ENCODE data around the gene TMPRSS4. TPM values are rescaled to one million over a fixed set of nuclear protein-coding genes. Genes with fewer than 3 reads are reported as not detected.

The TMPRSS4 gene
- total and polyA plus RNA-seq, 2 of the 4 experiments (the other 2 are of a cell fraction), result not detected

GRCh38 chr11:118098996-118099837, 22.3 kb downstream of the TMPRSS4 start:
- Histone ChIP-seq H4K5ac (ENCODE audit: low read depth, low read length) (no peak overlapping the region), H2AK9ac (replicated peaks; ENCODE audit: low read depth, low read length, poor library complexity) (no peak overlapping the region), H3K4me1 (ENCODE audit: control insufficient read depth, insufficient read depth, low read length) (no peaks in the 10 kb centered on the region), H3K9ac (ENCODE audit: low read depth, low read length) (no peak overlapping the region), H3K4ac (ENCODE audit: low read depth, low read length) (no peak overlapping the region), H3K27ac (ENCODE audit: insufficient read depth, low read length) (no peak overlapping the region), H3K4me3 (ENCODE audit: insufficient read depth, low read depth, low read length) (no peak overlapping the region), H2BK5ac (ENCODE audit: low read depth, low read length, poor library complexity, severe bottlenecking) (no peak overlapping the region), H2BK120ac (ENCODE audit: low read depth, low read length) (no peak overlapping the region), H2BK20ac (ENCODE audit: low read depth, low read length) (no peak overlapping the region), H3K56ac (ENCODE audit: extremely low read depth, insufficient read depth, low read length) (no peak overlapping the region), H3K9me1 (ENCODE audit: insufficient read depth, low read length) (no peaks in the 10 kb centered on the region), H4K91ac (ENCODE audit: insufficient read depth, low read depth, low read length) (no peak overlapping the region), H3K4me2 (ENCODE audit: low read depth, low read length) (no peak overlapping the region), H3K36me3 (ENCODE audit: control insufficient read depth, insufficient read depth, low read length) (no peaks in the 10 kb centered on the region), H2BK15ac (ENCODE audit: low read depth, low read length) (no peak overlapping the region), H3K27me3 (ENCODE audit: control insufficient read depth, insufficient read depth, low read length) (peaks cover 7% of the 10 kb centered on the region; the same call in 1 of the 2 replicates), H2AK5ac (ENCODE audit: low read depth, low read length) (no peak overlapping the region), H3K23ac (ENCODE audit: low read depth, low read length) (no peak overlapping the region), H3K79me1 (ENCODE audit: low read depth in 1 of 2, low read length in 2 of 2) (no peaks in the 10 kb centered on the region), H4K8ac (ENCODE audit: low read depth in 2 of 2, low read length in 2 of 2) (no peak overlapping the region), H3K14ac (replicated peaks; ENCODE audit: low read depth, low read length) (no peak overlapping the region), H2AFZ (replicated peaks; ENCODE audit: low read length, poor library complexity) (no peak overlapping the region), H4K20me1 (ENCODE audit: insufficient read depth, low read length) (no peaks in the 10 kb centered on the region), H3K9me3 (ENCODE audit: control insufficient read depth, insufficient read depth, low read length) (no peaks in the 10 kb centered on the region), H3K18ac (ENCODE audit: low read depth, low read length) (no peak overlapping the region)
- CTCF ChIA-PET, result no interaction called here
- in situ Hi-C loops (cut with MboI; ENCODE audit: low sequenced_read_pairs) (no loop called here), dilution Hi-C loops (cut with HindIII; ENCODE audit: low sequenced_read_pairs, unreplicated experiment) (no loop called here), intact Hi-C loops (cut with micrococcal nuclease) (no loop called here)
- 33% methylated on average over 3 of the region's 11 CpGs; no CpG with 5 or more reads in 1 of the 2 experiments for WGBS, 2 experiments (ENCODE audit: extremely low coverage in 2 of 2, insufficient read length in 1 of 2)
- POLR2A ChIA-PET (ENCODE audit: unreplicated experiment), result no interaction called here
- TF ChIP-seq, protein P1, sequence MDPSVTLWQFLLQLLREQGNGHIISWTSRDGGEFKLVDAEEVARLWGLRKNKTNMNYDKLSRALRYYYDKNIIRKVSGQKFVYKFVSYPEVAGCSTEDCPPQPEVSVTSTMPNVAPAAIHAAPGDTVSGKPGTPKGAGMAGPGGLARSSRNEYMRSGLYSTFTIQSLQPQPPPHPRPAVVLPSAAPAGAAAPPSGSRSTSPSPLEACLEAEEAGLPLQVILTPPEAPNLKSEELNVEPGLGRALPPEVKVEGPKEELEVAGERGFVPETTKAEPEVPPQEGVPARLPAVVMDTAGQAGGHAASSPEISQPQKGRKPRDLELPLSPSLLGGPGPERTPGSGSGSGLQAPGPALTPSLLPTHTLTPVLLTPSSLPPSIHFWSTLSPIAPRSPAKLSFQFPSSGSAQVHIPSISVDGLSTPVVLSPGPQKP (IDR thresholded peaks at IDR 0.05; ENCODE audit: borderline replicate concordance, low read depth, low read length), result no peak
- no peak for TF ChIP-seq RCOR1 (IDR thresholded peaks at IDR 0.05; ENCODE audit: insufficient replicate concordance, low read length)
- no peak for TF ChIP-seq NFE2L2 (IDR thresholded peaks at IDR 0.05; ENCODE audit: low read depth, low read length)
- no peak for TF ChIP-seq BHLHE40 (IDR thresholded peaks at IDR 0.05; ENCODE audit: low read depth, low read length)
- no peak for TF ChIP-seq CTCF (conservative IDR thresholded peaks at IDR 0.05; ENCODE audit: low read depth, low read length)
- TF ChIP-seq RAD21 (IDR thresholded peaks at IDR 0.05; ENCODE audit: low read length), result no peak
- no peak for TF ChIP-seq FOS (IDR thresholded peaks at IDR 0.05; ENCODE audit: low read depth, low read length)
- no peak for TF ChIP-seq SMC3 (IDR thresholded peaks at IDR 0.05; ENCODE audit: low read depth, low read length)
- no peak for TF ChIP-seq RFX5 (IDR thresholded peaks at IDR 0.05; ENCODE audit: low read depth, low read length)
- no peak for TF ChIP-seq MXI1 (IDR thresholded peaks at IDR 0.05; ENCODE audit: borderline replicate concordance, low read depth, low read length)
- no peak for TF ChIP-seq MAZ (IDR thresholded peaks at IDR 0.05; ENCODE audit: borderline replicate concordance, low read depth, low read length)
- TF ChIP-seq POLR2A (IDR thresholded peaks at IDR 0.05; ENCODE audit: low read depth, low read length), result no peak
- no peak for TF ChIP-seq CHD1 (IDR thresholded peaks at IDR 0.05; ENCODE audit: low read depth, low read length)
- no peak for TF ChIP-seq MAFK (IDR thresholded peaks at IDR 0.05; ENCODE audit: low read depth, low read length)
- no peak for DNase-seq
- no TSS peak for BruUV-seq (replicated peaks)
- no peak for ATAC-seq (ENCODE audit: low read depth)

Data from IMR-90 (cell line).